Ishikawa (cell line): ENCODE measurements around the gene ZCCHC3.

Experiments
- CEBPB ChIP-seq: IDR thresholded peaks from 2 replicates; pipeline ENCODE4 v1.6.1; 2012
- CREB1 ChIP-seq: IDR thresholded peaks from 2 replicates; pipeline ENCODE4 v1.6.1; 2012; ENCODE audit warnings: low read depth
- EGR1 ChIP-seq: IDR thresholded peaks from 2 replicates; pipeline ENCODE4 v1.6.1; 2012
- EP300 ChIP-seq: IDR thresholded peaks from 2 replicates; pipeline ENCODE4 v1.6.1; 2012; ENCODE audit warnings: borderline replicate concordance
- FOXM1 ChIP-seq: IDR thresholded peaks from 2 replicates; pipeline ENCODE4 v1.6.1; 2012; ENCODE audit warnings: low read depth, borderline replicate concordance
- MAX ChIP-seq: IDR thresholded peaks from 2 replicates; pipeline ENCODE4 v1.6.1; 2012
- NFIC ChIP-seq: IDR thresholded peaks from 2 replicates; pipeline ENCODE4 v1.6.1; 2012
- RAD21 ChIP-seq: IDR thresholded peaks from 2 replicates; pipeline ENCODE4 v1.6.1; 2012; ENCODE audit warnings: low read depth
- REST ChIP-seq: IDR thresholded peaks from 2 replicates; pipeline ENCODE4 v1.6.1; 2012; ENCODE audit warnings: low read depth, mild to moderate bottlenecking
- TAF1 ChIP-seq: IDR thresholded peaks from 2 replicates; pipeline ENCODE4 v1.6.1; 2012; ENCODE audit warnings: low read depth, mild to moderate bottlenecking
- TCF12 ChIP-seq: IDR thresholded peaks from 2 replicates; pipeline ENCODE4 v1.6.1; 2012; ENCODE audit warnings: low read depth
- TEAD4 ChIP-seq: IDR thresholded peaks from 2 replicates; pipeline ENCODE4 v1.6.1; 2012
- USF1 ChIP-seq: IDR thresholded peaks from 2 replicates; pipeline ENCODE4 v1.6.1; 2012
- YY1 ChIP-seq: IDR thresholded peaks from 2 replicates; pipeline ENCODE4 v1.6.1; 2012; ENCODE audit warnings: low read depth
- ZBTB7A ChIP-seq: IDR thresholded peaks from 2 replicates; pipeline ENCODE4 v1.6.1; 2012; ENCODE audit warnings: low read depth

Gene ZCCHC3

GRCh38 chr20:258963-259362 lies 38.4 kb upstream of the ZCCHC3 start:
- TF ChIP-seq RAD21 = peak; percentile 18; the same call in 1 of the 2 replicates
- TF ChIP-seq YY1 = no peak

DNA sequence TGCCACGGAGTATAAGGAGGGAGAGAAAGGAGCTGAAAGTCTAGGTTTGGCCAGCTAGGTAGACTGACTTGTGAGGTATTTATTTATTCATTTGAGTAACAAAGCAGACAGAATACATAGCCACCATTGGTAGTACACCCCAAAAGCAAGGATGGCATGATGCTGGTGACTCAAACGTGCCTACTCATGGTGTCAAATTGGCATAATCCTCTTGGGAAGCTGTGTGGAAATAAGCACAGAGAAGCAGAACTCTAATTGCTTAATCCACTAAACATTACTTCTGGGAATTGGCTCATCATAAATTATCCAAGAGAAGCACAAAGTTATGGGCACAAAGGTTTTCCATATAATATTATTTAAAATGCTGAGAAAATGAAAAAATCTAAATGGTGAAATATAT lies 37.4 kb upstream of the ZCCHC3 start:
- no peak for TF ChIP-seq EGR1

- no peak for TF ChIP-seq REST
- no peak for TF ChIP-seq USF1
- TF ChIP-seq ZBTB7A = no peak
- no peak for TF ChIP-seq RAD21
- no peak for TF ChIP-seq CREB1
- TF ChIP-seq TEAD4 = no peak
- TF ChIP-seq FOXM1 = no peak
- no peak for TF ChIP-seq YY1
- no peak for TF ChIP-seq EP300
- no peak for TF ChIP-seq NFIC
- no peak for TF ChIP-seq CEBPB
- TF ChIP-seq EGR1 = no peak
Observed at GRCh38 chr20:263701-264100, 33.7 kb upstream of the ZCCHC3 start.

DNA sequence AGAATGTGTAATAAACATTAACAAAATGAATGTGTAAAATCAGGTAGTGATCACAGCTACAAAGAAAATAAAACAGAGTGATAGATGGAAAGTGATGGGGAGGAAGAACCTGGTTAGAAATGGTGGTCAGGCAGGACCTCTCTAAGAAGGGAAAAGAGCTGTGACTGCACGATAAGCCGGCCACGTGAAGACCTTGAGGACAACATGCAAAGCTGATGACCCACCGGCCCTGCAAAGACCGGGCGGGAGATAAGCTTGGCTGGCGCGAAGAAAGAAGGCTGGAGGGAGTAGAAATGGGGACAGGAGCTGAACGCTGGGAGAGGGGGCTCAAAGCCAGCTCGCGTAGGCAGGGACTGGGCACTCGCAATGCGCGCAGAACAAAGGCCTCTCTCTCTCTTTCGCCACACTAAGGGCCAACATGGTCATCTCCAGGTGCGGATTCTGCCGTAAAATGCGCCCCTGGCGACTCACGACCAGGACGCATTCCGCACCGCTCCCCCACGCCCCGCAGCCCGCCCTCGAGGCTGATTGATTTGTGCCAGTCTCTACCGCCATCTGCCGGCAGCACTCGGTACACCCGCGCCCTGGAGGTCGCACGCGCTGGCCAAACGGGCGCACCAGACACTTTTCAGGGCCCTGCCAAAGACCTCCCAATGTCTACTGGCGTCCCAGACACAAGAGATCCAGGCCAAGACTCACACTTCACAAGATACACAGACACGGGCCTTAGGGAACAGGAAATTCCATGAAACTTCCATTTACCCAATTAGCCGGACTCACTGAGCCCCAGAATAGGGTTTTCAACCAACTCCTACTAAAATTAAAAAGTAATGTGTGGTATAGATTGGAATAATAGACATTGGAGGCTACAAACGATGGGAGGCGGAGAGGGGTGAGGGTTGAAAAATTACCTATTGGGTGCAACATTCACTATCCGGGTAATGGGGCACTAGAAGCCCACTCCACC lies 30.5 kb upstream of the ZCCHC3 start:
- TF ChIP-seq TCF12 (no peak), TEAD4 (peak; percentile 66; the same call in 1 of the 2 replicates), EP300 (no peak), TAF1 (no peak), RAD21 (peak; percentile 88), USF1 (no peak), YY1 (no peak), CREB1 (no peak), ZBTB7A (peak; percentile 75), MAX (peak; percentile 75), CEBPB (no peak), FOXM1 (no peak), NFIC (no peak), REST (no peak), EGR1 (no peak)

DNA sequence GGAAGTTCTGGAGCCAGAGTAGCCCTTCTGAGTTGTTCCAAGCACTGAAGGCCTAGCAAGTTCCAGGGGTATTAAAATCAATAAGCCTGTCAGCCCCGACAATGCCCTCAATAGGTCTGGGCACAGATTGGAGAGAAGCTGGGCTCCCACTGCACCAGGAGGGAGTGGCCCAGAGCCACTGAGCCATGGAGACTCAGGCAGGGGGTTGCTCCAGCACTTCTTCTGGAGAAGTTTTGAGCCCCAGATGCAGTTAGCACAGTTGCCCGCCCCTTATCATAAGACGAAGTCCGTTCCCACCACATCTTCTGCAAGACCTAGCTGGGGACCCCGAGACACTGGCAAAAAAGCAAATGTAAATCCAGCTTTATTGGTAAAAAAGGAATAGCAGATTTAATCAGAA lies 26.9 kb upstream of the ZCCHC3 start:
- no peak for TF ChIP-seq TEAD4
- no peak for TF ChIP-seq EP300
- TF ChIP-seq MAX = no peak
- TF ChIP-seq REST = no peak
- TF ChIP-seq TCF12 = no peak
- TF ChIP-seq NFIC = no peak
- TF ChIP-seq EGR1 = no peak
